ENCODE measurements around the gene FAM177B.

Gene FAM177B

GRCh38 chr1:222736972-222737371, at the start of gene FAM177B:
Gene FAM177B (plus strand): TSS chr1:222737202. CDS start chr1:222746546, 9,344 bp downstream.
- no peak within 1 kb of the TSS for H3K4me3 Mint-ChIP-seq
- H3K4me1 Mint-ChIP-seq: peaks cover 4% of the 10 kb centered on the region
- no peak within 1 kb of the TSS for H3K27ac Mint-ChIP-seq (ENCODE audit: low read depth)
- H3K27me3 Mint-ChIP-seq: no peaks in the 10 kb centered on the region
- no peaks in the 10 kb centered on the region for H3K9me3 Mint-ChIP-seq
- ATAC-seq (replicated peaks; ENCODE audit: extremely low read depth, poor library complexity, severe bottlenecking) (no peak), DNase-seq (ENCODE audit: low spot score in 2 of 2) (no peak)
- peaks cover 20% of the 10 kb centered on the region for H3K36me3 Mint-ChIP-seq (ENCODE audit: insufficient read depth)

- Mint-ChIP-seq H3K27ac (ENCODE audit: low read depth) (no peak overlapping the region), H3K4me3 (no peak overlapping the region), H3K36me3 (ENCODE audit: insufficient read depth) (peaks cover 26% of the 10 kb centered on the region), H3K9me3 (no peaks in the 10 kb centered on the region), H3K27me3 (no peaks in the 10 kb centered on the region), H3K4me1 (peaks cover 23% of the 10 kb centered on the region)
- DNase-seq (ENCODE audit: low spot score in 2 of 2) (no peak), ATAC-seq (replicated peaks; ENCODE audit: extremely low read depth, poor library complexity, severe bottlenecking) (no peak)
These were observed 46.0 kb upstream of the FAM177B start for GRCh38 chr1:222691016-222691415.

GRCh38 chr1:222694927-222695326, 42.1 kb upstream of the FAM177B start:
- H3K36me3 Mint-ChIP-seq (ENCODE audit: insufficient read depth): peaks cover 12% of the 10 kb centered on the region
- H3K4me3 Mint-ChIP-seq: no peak overlapping the region
- no peaks in the 10 kb centered on the region for H3K9me3 Mint-ChIP-seq
- H3K27ac Mint-ChIP-seq (ENCODE audit: low read depth): peak overlapping the region; percentile 73
- no peaks in the 10 kb centered on the region for H3K27me3 Mint-ChIP-seq
- peaks cover 32% of the 10 kb centered on the region for H3K4me1 Mint-ChIP-seq
- DNase-seq (ENCODE audit: low spot score in 2 of 2) (no peak), ATAC-seq (replicated peaks; ENCODE audit: extremely low read depth, poor library complexity, severe bottlenecking) (no peak)

- peaks cover 32% of the 10 kb centered on the region for H3K4me1 Mint-ChIP-seq
- H3K36me3 Mint-ChIP-seq (ENCODE audit: insufficient read depth): peaks cover 21% of the 10 kb centered on the region
- no peak for ATAC-seq (replicated peaks; ENCODE audit: extremely low read depth, poor library complexity, severe bottlenecking)
- DNase-seq (ENCODE audit: low spot score in 2 of 2): no peak
- no peaks in the 10 kb centered on the region for H3K9me3 Mint-ChIP-seq
- no peak overlapping the region for H3K4me3 Mint-ChIP-seq
- no peak overlapping the region for H3K27ac Mint-ChIP-seq (ENCODE audit: low read depth)
- no peaks in the 10 kb centered on the region for H3K27me3 Mint-ChIP-seq
These were observed 40.3 kb upstream of the FAM177B start for GRCh38 chr1:222696741-222697140.

GRCh38 chr1:222697203-222697602, 39.8 kb upstream of the FAM177B start:
- no peaks in the 10 kb centered on the region for H3K27me3 Mint-ChIP-seq

GRCh38 chr1:222697826-222698225, 39.2 kb upstream of the FAM177B start:
- DNase-seq (ENCODE audit: low spot score in 2 of 2) (no peak), ATAC-seq (replicated peaks; ENCODE audit: extremely low read depth, poor library complexity, severe bottlenecking) (no peak)
- Mint-ChIP-seq H3K36me3 (ENCODE audit: insufficient read depth) (peaks cover 27% of the 10 kb centered on the region), H3K27me3 (no peaks in the 10 kb centered on the region), H3K4me3 (no peak overlapping the region), H3K9me3 (no peaks in the 10 kb centered on the region), H3K27ac (ENCODE audit: low read depth) (no peak overlapping the region), H3K4me1 (peaks cover 33% of the 10 kb centered on the region)

More at GRCh38 chr1:222697203-222697602, 39.8 kb upstream of the FAM177B start:
- peaks cover 24% of the 10 kb centered on the region for H3K36me3 Mint-ChIP-seq (ENCODE audit: insufficient read depth)
- H3K4me1 Mint-ChIP-seq: peaks cover 32% of the 10 kb centered on the region
- H3K4me3 Mint-ChIP-seq: no peak overlapping the region
- DNase-seq (ENCODE audit: low spot score in 2 of 2) (no peak), ATAC-seq (replicated peaks; ENCODE audit: extremely low read depth, poor library complexity, severe bottlenecking) (no peak)
- peak overlapping the region; percentile 63 for H3K27ac Mint-ChIP-seq (ENCODE audit: low read depth)
- H3K9me3 Mint-ChIP-seq: no peaks in the 10 kb centered on the region

- ATAC-seq (replicated peaks; ENCODE audit: extremely low read depth, poor library complexity, severe bottlenecking): no peak
- Mint-ChIP-seq H3K27me3 (no peaks in the 10 kb centered on the region), H3K4me1 (peaks cover 39% of the 10 kb centered on the region), H3K4me3 (no peak overlapping the region), H3K9me3 (no peaks in the 10 kb centered on the region), H3K27ac (ENCODE audit: low read depth) (no peak overlapping the region), H3K36me3 (ENCODE audit: insufficient read depth) (peaks cover 29% of the 10 kb centered on the region)
- no peak for DNase-seq (ENCODE audit: low spot score in 2 of 2)
These were observed 34.8 kb upstream of the FAM177B start for GRCh38 chr1:222702210-222702609.

- peak overlapping the region; percentile 32 for H3K27ac Mint-ChIP-seq (ENCODE audit: low read depth)
- no peak for ATAC-seq (replicated peaks; ENCODE audit: extremely low read depth, poor library complexity, severe bottlenecking)
- peaks cover 40% of the 10 kb centered on the region for H3K4me1 Mint-ChIP-seq
- no peaks in the 10 kb centered on the region for H3K9me3 Mint-ChIP-seq
- no peaks in the 10 kb centered on the region for H3K27me3 Mint-ChIP-seq
- H3K4me3 Mint-ChIP-seq: no peak overlapping the region
- DNase-seq (ENCODE audit: low spot score in 2 of 2): no peak
- H3K36me3 Mint-ChIP-seq (ENCODE audit: insufficient read depth): peaks cover 30% of the 10 kb centered on the region
These were observed 32.7 kb upstream of the FAM177B start for GRCh38 chr1:222704260-222704659.

- no peaks in the 10 kb centered on the region for H3K27me3 Mint-ChIP-seq
- no peak for DNase-seq (ENCODE audit: low spot score in 2 of 2)
- H3K4me3 Mint-ChIP-seq: no peak overlapping the region
- no peaks in the 10 kb centered on the region for H3K9me3 Mint-ChIP-seq
- H3K4me1 Mint-ChIP-seq: peaks cover 58% of the 10 kb centered on the region
- ATAC-seq (replicated peaks; ENCODE audit: extremely low read depth, poor library complexity, severe bottlenecking): no peak
- peaks cover 25% of the 10 kb centered on the region for H3K36me3 Mint-ChIP-seq (ENCODE audit: insufficient read depth)
- H3K27ac Mint-ChIP-seq (ENCODE audit: low read depth): no peak overlapping the region
These were observed 30.2 kb upstream of the FAM177B start for GRCh38 chr1:222706815-222707214.

GRCh38 chr1:222709700-222710153, 27.3 kb upstream of the FAM177B start:
- Mint-ChIP-seq H3K27ac (ENCODE audit: low read depth) (no peak overlapping the region), H3K4me3 (no peak overlapping the region), H3K9me3 (no peaks in the 10 kb centered on the region), H3K36me3 (ENCODE audit: insufficient read depth) (peaks cover 33% of the 10 kb centered on the region), H3K27me3 (no peaks in the 10 kb centered on the region), H3K4me1 (peaks cover 55% of the 10 kb centered on the region)
- ATAC-seq (replicated peaks; ENCODE audit: extremely low read depth, poor library complexity, severe bottlenecking): no peak
- DNase-seq (ENCODE audit: low spot score in 2 of 2): no peak

GRCh38 chr1:222711319-222712252, 25.4 kb upstream of the FAM177B start:
- Mint-ChIP-seq H3K27me3 (no peaks in the 10 kb centered on the region), H3K4me3 (peak overlapping the region; percentile 99), H3K27ac (ENCODE audit: low read depth) (peak overlapping the region; percentile 97)

GRCh38 chr1:222712253-222713090, 24.5 kb upstream of the FAM177B start, which contains the start of the genes AIDA and BROX:
Gene AIDA (minus strand): TSS chr1:222712491. CDS start chr1:222712317, 174 bp downstream.
Gene BROX (plus strand): TSS chr1:222712564. CDS start chr1:222715700, 3,136 bp downstream.
- Mint-ChIP-seq H3K27me3 (no peaks in the 10 kb centered on the region), H3K4me1 (peaks cover 56% of the 10 kb centered on the region), H3K27ac (ENCODE audit: low read depth) (peak within 1 kb of the TSS; percentile 97)

More at GRCh38 chr1:222711319-222712252, 25.4 kb upstream of the FAM177B start:
- Mint-ChIP-seq H3K4me1 (peaks cover 49% of the 10 kb centered on the region), H3K9me3 (no peaks in the 10 kb centered on the region), H3K36me3 (ENCODE audit: insufficient read depth) (peaks cover 38% of the 10 kb centered on the region)
- DNase-seq (ENCODE audit: low spot score in 2 of 2): peak; percentile 24 to 35
- peak; percentile 35 for ATAC-seq (replicated peaks; ENCODE audit: extremely low read depth, poor library complexity, severe bottlenecking)

More at GRCh38 chr1:222712253-222713090, 24.5 kb upstream of the FAM177B start, which contains the start of the genes AIDA and BROX:
- Mint-ChIP-seq H3K36me3 (ENCODE audit: insufficient read depth) (peaks cover 41% of the 10 kb centered on the region), H3K9me3 (no peaks in the 10 kb centered on the region), H3K4me3 (peak within 1 kb of the TSS; percentile 99)
- peak; percentile 92 to 97 for DNase-seq (ENCODE audit: low spot score in 2 of 2)
- peak; percentile 72 for ATAC-seq (replicated peaks; ENCODE audit: extremely low read depth, poor library complexity, severe bottlenecking)

Measured in central memory CD8-positive, alpha-beta T cell (primary cell).